GM19438 (cell line): ENCODE results near the gene CDKN2A.

Source experiments
- ATAC-seq: cut with Tn5 transposase; IDR thresholded peaks from one replicate; pipeline ENCODE4 v1.9.1; 2021; ENCODE audit warnings: low read depth; ENCODE audit not compliant: unreplicated experiment

The CDKN2A gene

DNA sequence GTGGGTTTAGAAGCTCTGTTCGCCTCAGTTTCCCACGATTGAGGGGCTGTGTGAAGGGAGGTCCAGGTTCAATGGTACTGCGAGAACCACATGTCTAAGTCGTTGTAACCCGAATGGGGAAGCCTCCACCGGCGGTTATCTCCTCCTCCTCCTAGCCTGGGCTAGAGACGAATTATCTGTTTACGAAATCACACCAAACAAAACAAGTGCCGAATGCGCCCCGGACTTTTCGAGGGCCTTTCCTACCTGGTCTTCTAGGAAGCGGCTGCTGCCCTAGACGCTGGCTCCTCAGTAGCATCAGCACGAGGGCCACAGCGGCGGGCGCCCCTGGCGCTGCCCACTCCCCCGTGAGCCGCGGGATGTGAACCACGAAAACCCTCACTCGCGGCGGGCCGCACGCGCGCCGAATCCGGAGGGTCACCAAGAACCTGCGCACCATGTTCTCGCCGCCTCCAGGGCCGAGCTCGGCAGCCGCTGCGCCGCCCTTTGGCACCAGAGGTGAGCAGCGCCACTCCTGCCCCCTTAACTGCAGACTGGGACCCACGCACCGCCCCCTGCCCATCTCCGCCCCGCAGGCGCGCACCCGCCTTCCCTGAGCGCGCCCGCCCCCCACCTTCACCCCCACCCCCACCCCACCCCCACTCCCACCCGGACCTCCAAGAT is at the start of gene CDKN2A:
Gene CDKN2A, minus strand, starts transcription at position 500 of the 663 bp plus-strand sequence.
- ATAC-seq, result peak; percentile 38

DNA sequence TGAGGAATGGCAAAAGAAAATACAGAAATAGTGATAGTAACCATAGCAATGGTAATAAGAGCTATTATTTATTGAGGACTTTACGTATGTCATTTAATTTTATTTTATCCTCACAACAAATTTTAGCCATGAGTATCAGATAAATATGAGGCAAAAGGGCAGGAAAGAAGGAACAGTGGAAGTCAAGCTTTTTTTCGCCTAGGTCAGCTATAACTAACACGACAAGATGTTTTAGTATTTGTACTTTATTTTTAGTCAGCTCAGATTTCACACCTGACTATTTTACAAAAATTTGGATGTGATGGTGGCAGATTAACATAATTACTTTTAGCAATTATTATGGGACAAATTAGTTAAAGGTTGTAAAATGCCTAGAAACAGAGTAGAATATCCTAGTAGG is 49.7 kb upstream of the CDKN2A start:
- ATAC-seq, result no peak

DNA sequence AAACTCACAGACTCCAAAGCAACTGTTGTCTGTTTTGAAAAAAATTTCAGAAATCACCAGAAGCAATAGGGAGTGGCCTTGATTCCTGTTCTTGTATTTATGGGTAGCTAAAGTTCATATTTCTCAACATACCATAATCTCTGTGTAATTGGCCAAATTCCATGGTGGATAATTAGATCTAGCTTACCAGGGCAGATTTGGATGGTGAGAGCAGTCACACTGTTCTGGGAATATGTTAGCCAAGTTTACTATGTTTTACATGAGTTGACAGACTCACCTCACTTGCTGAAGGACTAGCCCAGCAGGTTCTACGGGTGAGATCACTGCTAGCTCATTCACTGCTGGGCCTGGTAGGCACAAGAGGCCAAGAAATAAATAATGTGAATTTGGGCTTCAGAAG is 47.6 kb upstream of the CDKN2A start:
- no peak for ATAC-seq

DNA sequence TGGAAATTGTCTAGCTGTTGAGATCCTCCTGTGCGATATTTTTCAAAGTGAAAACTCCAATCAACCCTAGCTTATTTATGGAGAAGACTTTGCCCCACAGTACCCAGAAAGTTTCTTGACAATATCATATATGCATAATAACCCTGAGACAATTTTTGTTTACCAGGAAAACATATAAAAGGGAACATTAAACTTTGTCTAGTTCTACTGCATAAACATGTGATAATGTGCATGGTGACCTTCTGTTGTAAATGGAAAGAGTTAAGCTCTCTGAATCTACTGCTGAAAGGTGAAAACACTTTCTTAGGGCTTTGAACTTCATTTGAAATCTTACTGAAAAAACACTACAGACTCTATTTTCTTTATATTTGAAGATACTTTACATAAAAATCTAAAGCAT is 47.2 kb upstream of the CDKN2A start:
- ATAC-seq, result no peak

DNA sequence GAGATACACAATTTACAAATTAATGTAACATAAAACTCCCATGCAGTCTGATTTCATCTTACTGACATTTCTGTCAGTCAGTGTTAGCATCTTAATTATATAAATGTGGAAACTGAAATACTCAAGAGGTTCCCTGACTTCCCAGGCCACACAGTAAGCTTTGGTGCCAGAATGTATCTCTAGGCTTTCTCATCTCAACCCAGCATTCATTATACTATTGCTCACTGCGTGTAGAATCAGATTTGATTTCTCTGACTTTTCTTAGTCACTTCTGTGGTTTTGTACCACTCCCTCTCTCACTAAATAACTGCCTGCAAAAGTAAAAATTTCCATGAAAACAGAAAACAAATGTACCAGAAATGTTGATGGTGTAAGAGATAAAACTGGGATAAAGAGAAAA is 46.6 kb upstream of the CDKN2A start:
- no peak for ATAC-seq

DNA sequence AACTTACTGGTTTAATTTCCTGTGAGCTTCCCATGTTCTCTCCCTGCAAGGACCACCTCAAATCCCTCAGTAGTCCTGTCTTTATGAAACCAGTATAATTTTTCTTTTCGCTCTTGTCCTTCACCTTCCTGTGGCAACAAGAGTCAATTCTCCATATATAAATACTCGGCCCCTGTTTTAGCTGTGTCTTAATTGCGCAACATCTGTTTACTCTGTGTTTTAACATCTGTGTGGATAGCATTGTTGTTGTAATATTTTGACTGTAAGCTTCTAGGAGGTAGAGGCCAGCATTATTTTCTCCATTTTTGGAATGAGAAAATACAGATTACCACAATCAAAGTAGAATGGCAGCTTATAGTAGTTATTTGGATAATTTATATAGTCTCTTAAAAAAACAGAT is 45.1 kb upstream of the CDKN2A start:
- ATAC-seq, result no peak

DNA sequence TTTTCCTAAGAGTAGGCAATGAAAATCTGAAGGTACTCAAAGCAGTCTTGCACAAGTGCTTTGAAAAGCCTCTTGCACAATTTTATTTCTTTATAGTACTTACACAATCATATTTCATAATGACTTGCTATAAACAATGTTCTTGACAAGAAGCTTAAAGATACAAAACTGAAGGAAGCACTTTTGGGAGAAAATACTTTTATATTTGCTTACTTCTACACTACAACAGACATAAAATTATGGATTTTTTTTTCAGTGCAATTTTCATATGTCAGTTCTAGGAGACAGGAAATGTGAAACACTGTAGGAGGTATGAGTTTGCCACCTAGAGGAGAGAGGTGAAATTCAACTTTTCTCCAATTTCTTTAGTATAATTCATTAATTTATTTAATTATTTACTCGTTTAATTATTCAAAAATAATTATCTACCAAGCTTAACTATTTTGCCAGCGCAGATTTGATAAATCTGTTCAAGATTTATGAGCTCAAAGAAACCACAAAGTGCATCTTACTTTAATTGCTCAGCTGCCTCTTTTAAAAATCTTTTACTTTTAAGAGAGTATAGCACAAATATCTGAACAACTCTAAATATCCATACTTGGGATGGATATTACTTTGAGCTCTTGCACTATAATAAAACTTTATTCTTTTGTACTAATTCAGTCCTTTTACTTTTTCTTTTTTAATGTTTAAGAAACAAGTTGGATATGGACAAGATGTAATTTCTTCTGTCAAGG is 43.9 kb upstream of the CDKN2A start:
- no peak for ATAC-seq

DNA sequence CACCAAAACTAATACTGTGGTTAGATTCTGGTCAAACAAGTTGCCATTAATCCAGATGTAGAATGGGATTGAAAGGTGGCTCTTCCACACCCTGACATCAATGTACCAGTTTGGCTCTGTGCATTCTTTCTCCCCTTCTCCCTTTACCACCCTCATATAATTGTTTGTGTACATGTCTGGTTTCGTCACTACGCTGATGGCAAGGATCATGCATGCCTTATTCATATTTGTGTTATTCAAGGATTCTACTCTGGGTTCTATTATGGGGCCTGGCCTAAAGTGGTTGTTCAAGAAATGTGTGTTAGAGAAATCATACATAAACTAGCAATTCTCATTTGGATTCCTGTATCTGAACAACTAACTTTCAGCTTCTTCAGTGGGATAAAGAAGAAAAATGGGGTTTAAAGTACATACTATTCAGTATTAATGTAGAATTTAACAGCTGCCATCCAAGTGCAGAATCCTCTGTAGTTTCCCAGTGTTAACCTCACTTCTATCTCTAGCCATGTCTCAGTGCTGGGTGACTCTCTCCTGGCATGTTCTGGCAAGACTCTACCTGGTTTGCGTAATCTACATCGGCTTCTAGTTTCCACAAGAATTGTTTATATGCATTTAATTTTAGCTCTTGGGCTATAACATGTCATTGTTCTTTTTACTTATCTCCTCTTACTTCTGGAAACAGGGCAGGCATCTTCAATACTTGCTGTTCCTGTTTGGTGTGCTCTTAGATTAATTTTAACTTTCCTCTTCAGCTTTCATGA is 42.9 kb upstream of the CDKN2A start:
- no peak for ATAC-seq

DNA sequence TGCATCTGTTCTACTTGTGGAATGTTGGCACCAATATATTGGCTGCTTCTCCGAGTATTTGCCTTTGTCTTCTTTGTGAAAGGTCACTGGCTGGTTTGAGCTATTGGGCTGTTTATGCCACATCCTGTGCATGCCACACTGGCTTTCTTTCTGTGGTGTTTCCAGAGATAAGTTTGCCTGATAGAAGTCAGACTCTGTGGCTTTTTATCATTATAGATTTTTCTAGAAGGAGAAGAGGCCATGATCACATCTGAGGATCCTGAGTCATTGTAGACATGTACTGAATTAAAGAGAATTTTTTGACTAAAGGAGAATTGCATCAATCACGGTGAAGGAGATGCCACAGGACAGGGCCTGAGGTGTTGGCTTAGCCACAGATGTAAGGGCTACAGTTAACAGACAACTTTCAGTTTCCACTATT is 41.4 kb upstream of the CDKN2A start:
- ATAC-seq, result no peak

DNA sequence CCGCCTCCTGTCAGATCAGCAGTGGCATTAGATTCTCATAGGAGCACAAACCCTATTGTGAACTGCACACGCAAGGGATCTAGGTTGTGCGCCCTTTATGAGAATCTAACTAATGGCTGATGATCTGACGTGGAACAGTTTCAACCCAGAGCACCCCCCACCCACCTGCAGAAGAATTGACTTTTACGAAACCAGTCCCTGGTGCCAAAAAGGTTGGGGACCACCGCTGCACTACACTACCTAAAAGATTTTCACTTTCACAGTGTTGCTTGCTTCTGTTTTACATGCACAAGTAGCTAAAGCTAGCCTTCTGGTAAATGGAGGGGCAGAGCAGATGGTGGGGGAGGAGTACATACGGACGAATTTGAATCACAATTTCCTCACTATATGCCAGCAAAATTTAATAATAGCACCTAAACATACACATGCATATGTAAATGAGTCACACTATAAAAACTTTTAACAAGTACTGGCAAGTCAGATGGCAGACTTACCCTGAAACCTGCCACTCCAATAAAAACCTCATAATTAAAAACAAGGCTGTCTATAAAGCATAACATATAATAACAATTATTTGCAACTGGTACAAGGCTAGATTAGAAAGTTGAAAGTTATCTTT is 38.9 kb upstream of the CDKN2A start:
- no peak for ATAC-seq

DNA sequence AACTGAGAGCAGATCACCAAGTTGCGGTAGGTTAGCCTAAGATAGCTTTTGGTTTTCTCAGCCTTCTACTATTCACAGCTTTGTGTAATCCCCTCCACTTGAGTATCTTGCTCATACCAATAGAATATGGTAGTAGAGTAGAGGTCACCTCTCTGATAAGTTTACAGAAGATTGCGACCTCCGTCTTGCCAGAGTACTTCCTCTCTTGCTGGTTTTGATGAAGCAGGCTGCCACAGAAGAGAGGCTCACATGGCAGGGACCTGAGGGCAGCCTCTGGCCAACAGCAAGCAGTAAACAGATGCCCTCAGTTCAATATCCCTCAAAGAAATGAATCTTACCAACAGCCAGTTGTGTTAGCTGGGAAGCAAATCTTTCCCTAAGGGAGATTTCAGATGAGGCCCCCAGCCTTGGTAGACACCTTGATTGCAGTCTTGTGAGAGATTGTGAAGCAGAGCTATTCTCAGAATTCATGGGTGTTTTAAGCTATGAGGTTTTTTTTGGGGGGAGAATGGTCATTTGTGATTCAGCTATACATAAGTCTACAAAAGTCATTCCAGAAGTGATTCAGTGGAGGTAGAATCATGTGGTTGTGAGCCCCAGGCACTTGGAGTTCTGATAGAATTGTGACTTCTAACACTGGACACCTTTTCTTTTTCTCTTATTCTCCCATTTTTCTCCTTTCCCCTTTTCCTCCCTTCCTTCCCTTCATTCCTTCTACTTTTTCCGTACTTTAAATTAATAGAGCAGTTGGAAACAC is 37.6 kb upstream of the CDKN2A start:
- ATAC-seq, result no peak

DNA sequence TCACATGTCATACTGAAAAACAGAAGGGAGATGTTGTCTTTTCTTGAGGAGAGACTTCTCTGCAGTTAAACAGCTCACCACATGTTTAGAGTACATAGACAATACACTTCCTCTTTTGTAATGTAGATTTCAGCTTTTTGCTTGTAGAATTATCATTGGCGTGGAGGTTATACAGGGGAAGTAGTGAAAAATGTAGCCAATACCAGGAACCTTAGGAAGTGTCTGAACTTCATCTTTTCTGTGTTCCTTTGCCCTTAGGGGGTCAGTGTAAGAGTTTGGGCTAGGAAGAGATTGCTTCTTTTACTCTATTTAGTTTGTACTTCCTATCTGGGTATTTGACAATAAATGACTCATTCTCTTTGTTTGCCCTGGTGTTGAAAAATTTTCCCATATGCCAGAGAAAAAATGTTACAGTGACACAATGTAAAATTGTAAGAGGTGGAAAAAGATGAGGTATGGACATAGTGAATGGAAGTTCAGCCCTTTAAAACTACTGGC is 36.0 kb upstream of the CDKN2A start:
- ATAC-seq, result peak; percentile 82

DNA sequence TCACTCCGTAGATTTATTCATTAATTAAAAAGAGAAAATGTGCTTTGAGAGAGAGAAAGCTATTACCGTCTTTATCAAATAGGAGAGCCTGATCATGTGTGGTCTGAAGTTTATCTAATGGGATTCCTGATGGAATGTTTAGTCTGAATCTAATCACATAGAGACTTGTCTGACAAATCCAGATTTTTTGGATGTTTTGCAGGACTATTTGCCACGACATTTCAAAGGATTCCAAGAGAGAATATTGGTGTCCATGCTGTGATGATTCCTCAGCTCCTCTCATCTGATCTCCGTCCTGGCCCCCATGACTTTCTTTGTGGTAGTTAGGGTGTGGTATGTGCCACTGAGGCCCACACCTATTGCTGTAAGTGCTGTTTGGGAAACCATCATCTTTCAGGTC is 35.0 kb upstream of the CDKN2A start:
- ATAC-seq, result no peak

DNA sequence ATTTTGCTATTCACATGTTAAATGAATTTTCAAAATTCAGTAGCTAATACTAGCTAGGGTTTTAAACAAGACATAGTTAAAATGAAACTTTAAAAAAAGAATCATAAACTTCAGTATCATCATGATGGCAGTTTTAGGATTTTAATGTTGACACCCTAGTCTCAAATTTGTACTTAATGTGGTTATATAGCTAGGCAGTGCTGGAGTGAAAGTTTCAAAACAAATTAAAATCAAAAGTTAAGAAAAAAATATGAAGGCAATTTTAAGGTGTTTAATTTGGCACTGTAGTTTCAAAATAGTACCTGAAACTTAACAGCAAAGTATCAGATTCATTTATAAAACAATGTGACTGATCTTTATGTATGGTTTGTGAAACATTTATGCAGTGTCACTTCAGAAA is 34.2 kb upstream of the CDKN2A start:
- no peak for ATAC-seq

DNA sequence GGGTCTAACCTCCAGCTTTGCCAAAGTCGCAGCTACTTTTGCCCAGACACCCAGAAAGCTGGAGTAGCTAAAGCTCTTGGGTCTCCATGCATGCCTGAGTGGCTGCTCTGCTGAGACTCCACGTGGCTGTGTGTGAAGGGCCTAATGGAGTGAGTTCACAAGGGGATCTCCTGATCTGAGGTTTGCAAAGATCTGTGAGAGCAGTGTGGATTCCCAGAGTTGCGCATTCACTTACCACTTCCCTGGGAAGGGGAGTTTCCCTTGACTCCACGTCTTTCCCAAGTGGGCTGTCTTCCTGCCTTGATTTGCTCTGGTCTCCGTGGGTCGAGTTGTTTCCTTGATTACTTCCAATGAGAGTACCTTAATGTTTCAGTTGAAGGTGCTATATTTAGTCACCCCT is 32.5 kb upstream of the CDKN2A start:
- ATAC-seq, result no peak

DNA sequence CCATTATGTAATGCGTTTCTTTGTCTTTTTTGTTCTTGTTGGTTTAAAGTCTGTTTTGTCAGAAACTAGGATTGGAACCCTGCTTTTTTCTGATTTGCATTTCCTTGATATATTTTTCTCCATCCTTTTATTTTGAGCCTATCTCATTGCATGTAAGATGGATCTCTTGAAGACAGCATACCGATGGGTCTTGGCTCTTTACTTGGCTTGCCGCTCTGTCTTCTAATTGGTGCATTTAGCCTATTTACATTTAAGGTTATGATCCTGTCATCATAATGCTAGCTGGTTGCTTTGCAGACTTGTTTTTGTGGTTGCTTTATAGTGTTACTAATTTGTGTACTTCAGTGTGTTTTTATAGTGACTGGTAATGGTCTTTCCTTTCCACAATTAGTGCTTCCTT is 28.2 kb upstream of the CDKN2A start:
- no peak for ATAC-seq

DNA sequence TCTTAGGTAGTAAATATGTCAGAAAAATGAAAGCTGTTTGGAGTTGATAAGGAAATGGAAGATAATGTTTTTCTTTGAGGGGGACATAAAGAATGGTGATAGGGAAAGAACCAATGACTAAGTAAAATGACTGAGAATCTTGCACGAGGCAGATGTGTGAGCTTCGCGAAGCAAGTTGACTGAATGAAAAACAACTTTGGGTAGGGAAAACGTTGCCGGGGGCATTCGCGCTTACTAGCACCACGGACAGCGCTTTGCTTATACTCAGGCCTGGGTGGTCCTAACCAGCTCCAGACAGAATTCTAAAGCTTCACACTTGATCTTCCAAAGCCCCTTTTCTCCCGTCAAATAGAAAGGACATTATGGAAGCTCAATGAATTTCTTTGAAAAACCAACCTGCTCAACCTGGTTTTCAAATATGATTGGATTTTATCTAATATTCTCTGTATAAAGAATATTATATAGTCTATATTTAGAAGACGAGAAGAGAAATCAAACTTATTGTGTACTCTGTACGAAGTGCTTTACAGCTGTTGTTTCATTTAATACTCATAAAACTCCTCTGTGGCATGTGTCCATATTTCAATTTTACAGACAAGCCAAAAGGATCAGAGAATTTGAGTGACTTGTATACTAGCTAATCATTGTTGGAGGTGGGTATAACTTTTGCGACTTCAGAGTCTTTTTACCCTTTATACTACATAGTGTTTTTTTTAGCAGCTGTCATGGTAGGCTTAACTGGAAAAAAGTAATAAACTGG is 16.9 kb upstream of the CDKN2A start:
- ATAC-seq, result no peak

DNA sequence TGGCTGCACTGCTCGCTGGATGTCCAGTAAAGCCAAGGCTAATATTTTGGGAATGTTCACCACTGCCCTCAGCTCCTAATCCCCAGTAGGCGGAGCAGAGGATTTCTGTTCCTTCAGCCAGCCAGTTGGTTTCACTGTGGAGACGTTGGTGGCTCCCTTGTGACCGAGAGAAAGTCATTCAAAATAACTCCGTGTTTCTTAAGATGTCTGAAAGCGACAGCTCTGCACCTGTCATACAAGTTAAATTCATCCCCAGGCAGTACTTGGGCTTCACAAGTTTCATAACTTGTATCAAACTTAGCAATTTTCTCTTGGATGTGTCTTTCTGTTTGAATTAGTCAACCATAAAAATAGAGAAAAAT is 15.3 kb upstream of the CDKN2A start:
- ATAC-seq, result peak; percentile 39

DNA sequence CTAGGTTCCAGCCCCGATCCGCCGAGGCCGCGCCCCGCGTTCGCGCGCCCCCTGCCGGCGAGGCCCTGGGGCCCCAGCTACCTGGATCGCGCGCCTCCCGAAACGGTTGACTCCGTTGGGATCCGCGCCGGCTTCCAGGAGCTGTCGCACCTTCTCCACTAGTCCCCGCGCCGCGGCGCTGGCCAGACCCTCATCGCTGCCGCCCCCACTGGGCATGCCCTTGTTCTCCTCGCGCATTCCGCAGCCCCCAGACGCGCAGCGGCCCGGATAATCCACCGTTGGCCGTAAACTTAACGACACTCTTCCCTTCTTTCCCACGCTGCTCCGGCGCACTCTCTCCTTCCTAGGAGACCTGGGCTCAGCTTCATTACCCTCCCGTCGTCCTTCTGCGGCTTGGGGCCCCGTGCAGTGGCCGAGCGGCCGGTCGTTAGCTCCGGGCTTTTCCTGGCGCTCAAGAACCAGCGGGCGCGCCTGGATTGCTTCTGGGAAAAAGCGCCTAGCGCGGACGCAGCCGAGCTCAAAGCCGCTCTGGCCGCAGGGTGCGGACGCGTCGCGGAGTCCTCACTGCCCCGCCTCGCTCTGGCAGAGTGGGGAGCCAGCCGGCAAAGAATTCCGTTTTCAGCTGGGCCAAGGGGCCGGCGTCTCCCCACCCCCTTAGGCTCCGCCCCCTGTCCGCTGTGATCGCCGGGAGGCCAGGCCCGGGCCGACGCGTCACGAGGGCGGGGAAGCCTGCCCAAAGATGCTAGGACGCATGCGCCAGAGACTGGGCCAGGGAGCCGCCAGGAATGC is 14.7 kb upstream of the CDKN2A start, which contains the start of gene CDKN2B:
Gene CDKN2B, minus strand, starts transcription at position 589 of the 789 bp plus-strand sequence. Its CDS starts 352 bp downstream, at position 237.
- peak; percentile 89 for ATAC-seq
